ENCODE results near the gene CLDN9.

- TF ChIP-seq, protein P1, sequence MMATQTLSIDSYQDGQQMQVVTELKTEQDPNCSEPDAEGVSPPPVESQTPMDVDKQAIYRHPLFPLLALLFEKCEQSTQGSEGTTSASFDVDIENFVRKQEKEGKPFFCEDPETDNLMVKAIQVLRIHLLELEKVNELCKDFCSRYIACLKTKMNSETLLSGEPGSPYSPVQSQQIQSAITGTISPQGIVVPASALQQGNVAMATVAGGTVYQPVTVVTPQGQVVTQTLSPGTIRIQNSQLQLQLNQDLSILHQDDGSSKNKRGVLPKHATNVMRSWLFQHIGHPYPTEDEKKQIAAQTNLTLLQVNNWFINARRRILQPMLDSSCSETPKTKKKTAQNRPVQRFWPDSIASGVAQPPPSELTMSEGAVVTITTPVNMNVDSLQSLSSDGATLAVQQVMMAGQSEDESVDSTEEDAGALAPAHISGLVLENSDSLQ (IDR thresholded peaks at IDR 0.05), result peak; percentile 65
- TF ChIP-seq EZH2 (IDR thresholded peaks at IDR 0.05; ENCODE audit: borderline replicate concordance, low read depth, low read length) (no peak), REST (IDR thresholded peaks at IDR 0.05; ENCODE audit: borderline replicate concordance) (no peak), REST (CRISPR knock-in tag; IDR thresholded peaks at IDR 0.05; ENCODE audit: low read depth) (no peak), FIP1L1 (IDR thresholded peaks at IDR 0.05; ENCODE audit: low read depth, low read length, poor library complexity, severe bottlenecking) (no peak), RBM39 (optimal IDR thresholded peaks at IDR 0.05; ENCODE audit: low read depth, low read length) (no peak), FOSL1 (tag; conservative IDR thresholded peaks at IDR 0.05) (no peak), ZNF57 (CRISPR knock-in tag; IDR thresholded peaks at IDR 0.05) (no peak)
- TF ChIP-seq, protein P2, sequence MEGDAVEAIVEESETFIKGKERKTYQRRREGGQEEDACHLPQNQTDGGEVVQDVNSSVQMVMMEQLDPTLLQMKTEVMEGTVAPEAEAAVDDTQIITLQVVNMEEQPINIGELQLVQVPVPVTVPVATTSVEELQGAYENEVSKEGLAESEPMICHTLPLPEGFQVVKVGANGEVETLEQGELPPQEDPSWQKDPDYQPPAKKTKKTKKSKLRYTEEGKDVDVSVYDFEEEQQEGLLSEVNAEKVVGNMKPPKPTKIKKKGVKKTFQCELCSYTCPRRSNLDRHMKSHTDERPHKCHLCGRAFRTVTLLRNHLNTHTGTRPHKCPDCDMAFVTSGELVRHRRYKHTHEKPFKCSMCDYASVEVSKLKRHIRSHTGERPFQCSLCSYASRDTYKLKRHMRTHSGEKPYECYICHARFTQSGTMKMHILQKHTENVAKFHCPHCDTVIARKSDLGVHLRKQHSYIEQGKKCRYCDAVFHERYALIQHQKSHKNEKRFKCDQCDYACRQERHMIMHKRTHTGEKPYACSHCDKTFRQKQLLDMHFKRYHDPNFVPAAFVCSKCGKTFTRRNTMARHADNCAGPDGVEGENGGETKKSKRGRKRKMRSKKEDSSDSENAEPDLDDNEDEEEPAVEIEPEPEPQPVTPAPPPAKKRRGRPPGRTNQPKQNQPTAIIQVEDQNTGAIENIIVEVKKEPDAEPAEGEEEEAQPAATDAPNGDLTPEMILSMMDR (IDR thresholded peaks at IDR 0.05 in 2 of 3, conservative IDR thresholded peaks at IDR 0.05 in 1 of 3; ENCODE audit: insufficient read depth in 2 of 3, low read depth in 1 of 3, low read length in 3 of 3), result no peak
Observed at GRCh38 chr16:3062553-3062952, 49.8 kb downstream of the CLDN9 start.
